ENCODE measurements around the gene KRAS. TPM values are rescaled to one million over a fixed set of nuclear protein-coding genes. Genes with fewer than 3 reads are reported as not detected.

Gene KRAS
- total RNA-seq, 1 experiment from 2014 or later = 47.5 TPM

DNA sequence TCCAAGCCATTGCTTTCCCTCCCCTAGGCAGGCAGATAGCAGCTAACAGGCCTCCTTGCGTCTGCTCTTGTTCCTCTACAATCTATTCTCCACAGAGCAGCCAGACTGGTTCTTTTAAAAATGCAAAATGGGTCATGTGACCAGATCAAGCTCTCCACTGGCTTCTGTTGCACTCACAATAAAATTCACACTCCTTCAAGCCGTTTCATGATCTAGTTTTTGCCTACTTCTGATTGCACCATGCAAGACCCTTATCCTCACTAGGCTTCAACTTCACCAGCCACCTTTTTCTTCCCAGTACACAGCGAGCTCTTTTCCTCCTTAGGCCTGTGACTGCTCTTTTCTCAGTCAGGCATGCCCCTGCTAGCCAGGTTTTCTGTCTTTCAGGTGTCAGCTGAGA, 6.1 kb upstream of the KRAS start:
- Mint-ChIP-seq H3K36me3 (ENCODE audit: insufficient read depth in 1 of 3, low read depth in 3 of 3) (peaks cover 0 to 9% (median 0%) of the 10 kb centered on the region in 3 experiments; a peak in 2 of 7 replicates), H3K27me3 (ENCODE audit: low read depth) (peaks cover 22% of the 10 kb centered on the region), H3K27ac (peak overlapping the region; percentile 1 to 92 (median 87); a peak in 5 of 7 replicates), H3K9me3 (no peaks in the 10 kb centered on the region; a peak in 1 of 5 replicates), H3K4me3 (no peak overlapping the region), H3K4me1 (peaks cover 29 to 32% of the 10 kb centered on the region in 2 experiments)
- Histone ChIP-seq H2AK5ac (ENCODE audit: insufficient read length, low read length) (no peak overlapping the region), H3K4me1 (ENCODE audit: insufficient read depth, low read length) (peaks cover 12% of the 10 kb centered on the region), H3K27me3 (ENCODE audit: insufficient read depth, low read length) (no peaks in the 10 kb centered on the region), H2BK12ac (ENCODE audit: insufficient read length, low read depth, low read length) (peak overlapping the region; percentile 12), H4K5ac (ENCODE audit: insufficient read length, low read depth, low read length) (peak overlapping the region; percentile 34), H3T11ph (ENCODE audit: low read length) (peak overlapping the region; percentile 9), H3K9me3 (ENCODE audit: control insufficient read depth, low read depth, low read length) (no peaks in the 10 kb centered on the region), H3K23me2 (ENCODE audit: insufficient read length, low read depth, low read length, poor library complexity, severe bottlenecking) (no peaks in the 10 kb centered on the region), H3K18ac (ENCODE audit: insufficient read length, low read depth, low read length) (peak overlapping the region; percentile 60), H3K9ac (ENCODE audit: extremely low read depth, insufficient read length, low read length) (no peak overlapping the region), H3K79me2 (ENCODE audit: insufficient read depth, low read length) (no peaks in the 10 kb centered on the region), H2BK15ac (ENCODE audit: low read depth, low read length) (no peak overlapping the region), H4K20me1 (ENCODE audit: control insufficient read depth, insufficient read depth, insufficient read length) (no peaks in the 10 kb centered on the region), H2BK120ac (ENCODE audit: low read depth, low read length, poor library complexity, severe bottlenecking) (no peak overlapping the region), H2BK20ac (ENCODE audit: low read depth, low read length, poor library complexity, severe bottlenecking) (no peak overlapping the region), H2BK5ac (ENCODE audit: insufficient read length, low read length) (no peak overlapping the region), H3K56ac (ENCODE audit: insufficient read length, low read depth, low read length) (no peak overlapping the region), H3K23ac (ENCODE audit: insufficient read length, low read depth, low read length) (no peak overlapping the region), H3K79me1 (ENCODE audit: insufficient read depth, low read depth, low read length, poor library complexity, severe bottlenecking) (no peaks in the 10 kb centered on the region), H4K91ac (ENCODE audit: insufficient read length, low read depth, low read length) (no peak overlapping the region), H3K27ac (ENCODE audit: insufficient read length, low read depth, low read length) (no peak overlapping the region), H2AFZ (ENCODE audit: low read length) (peak overlapping the region; percentile 99), H3K14ac (ENCODE audit: insufficient read depth, low read length) (no peak overlapping the region), H3K4me2 (ENCODE audit: insufficient read depth, insufficient read length, low read length) (no peak overlapping the region), H3K4ac (ENCODE audit: low read depth, low read length) (no peak overlapping the region), H4K8ac (replicated peaks; ENCODE audit: insufficient read length, low read depth, low read length) (no peak overlapping the region)
- WGBS (ENCODE audit: extremely low coverage, insufficient read length, low lambda C conversion rate) = no CpG with 5 or more reads among the region's 3 CpGs
- peak; percentile 47 for DNase-seq
- TF ChIP-seq, protein P1, sequence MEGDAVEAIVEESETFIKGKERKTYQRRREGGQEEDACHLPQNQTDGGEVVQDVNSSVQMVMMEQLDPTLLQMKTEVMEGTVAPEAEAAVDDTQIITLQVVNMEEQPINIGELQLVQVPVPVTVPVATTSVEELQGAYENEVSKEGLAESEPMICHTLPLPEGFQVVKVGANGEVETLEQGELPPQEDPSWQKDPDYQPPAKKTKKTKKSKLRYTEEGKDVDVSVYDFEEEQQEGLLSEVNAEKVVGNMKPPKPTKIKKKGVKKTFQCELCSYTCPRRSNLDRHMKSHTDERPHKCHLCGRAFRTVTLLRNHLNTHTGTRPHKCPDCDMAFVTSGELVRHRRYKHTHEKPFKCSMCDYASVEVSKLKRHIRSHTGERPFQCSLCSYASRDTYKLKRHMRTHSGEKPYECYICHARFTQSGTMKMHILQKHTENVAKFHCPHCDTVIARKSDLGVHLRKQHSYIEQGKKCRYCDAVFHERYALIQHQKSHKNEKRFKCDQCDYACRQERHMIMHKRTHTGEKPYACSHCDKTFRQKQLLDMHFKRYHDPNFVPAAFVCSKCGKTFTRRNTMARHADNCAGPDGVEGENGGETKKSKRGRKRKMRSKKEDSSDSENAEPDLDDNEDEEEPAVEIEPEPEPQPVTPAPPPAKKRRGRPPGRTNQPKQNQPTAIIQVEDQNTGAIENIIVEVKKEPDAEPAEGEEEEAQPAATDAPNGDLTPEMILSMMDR (conservative IDR thresholded peaks at IDR 0.05) = no peak
